LoVo (cell line): Measurements from ENCODE around the gene TMEM14A.
"Not testable (repeated sequence)": the region's sequence is repeated elsewhere in the genome, so short reads cannot be mapped to it uniquely, and the experiment has no call there.

Experiments
- DNase-seq: peaks from one replicate; pipeline ENCODE4 v3.0.0-alpha.2; 2016; ENCODE audit warnings: low spot score

Gene TMEM14A

GRCh38 chr6:52670502-52671409, at the start of gene TMEM14A:
TSS of gene TMEM14A (plus strand) at chr6:52671113. CDS start at chr6:52677103, 5,990 bp downstream.
- DNase-seq: peak; percentile 97

- no peak for DNase-seq
Measured at GRCh38 chr6:52621631-52622030, 49.3 kb upstream of the TMEM14A start.

- DNase-seq: no peak
Measured at GRCh38 chr6:52622810-52623209, 48.1 kb upstream of the TMEM14A start.

GRCh38 chr6:52632011-52632410, 38.9 kb upstream of the TMEM14A start:
- no peak for DNase-seq

- DNase-seq: no peak
Measured at GRCh38 chr6:52634211-52634610, 36.7 kb upstream of the TMEM14A start.

GRCh38 chr6:52635049-52635577, 35.8 kb upstream of the TMEM14A start:
- DNase-seq: no peak

- DNase-seq: no peak
Measured at GRCh38 chr6:52636830-52637229, 34.1 kb upstream of the TMEM14A start.

GRCh38 chr6:52639493-52639892, 31.4 kb upstream of the TMEM14A start:
- DNase-seq: no peak

- no peak for DNase-seq
Measured at GRCh38 chr6:52640170-52640569, 30.7 kb upstream of the TMEM14A start.

- no peak for DNase-seq
Measured at GRCh38 chr6:52640916-52641315, 30.0 kb upstream of the TMEM14A start.

- DNase-seq: no peak
Measured at GRCh38 chr6:52641388-52641787, 29.5 kb upstream of the TMEM14A start.

GRCh38 chr6:52641826-52642225, 29.1 kb upstream of the TMEM14A start:
- DNase-seq: no peak

- DNase-seq: no peak
Measured at GRCh38 chr6:52642368-52642767, 28.5 kb upstream of the TMEM14A start.

GRCh38 chr6:52643158-52643557, 27.8 kb upstream of the TMEM14A start:
- no peak for DNase-seq

- no peak for DNase-seq
Measured at GRCh38 chr6:52644253-52644652, 26.7 kb upstream of the TMEM14A start.

GRCh38 chr6:52645976-52646375, 24.9 kb upstream of the TMEM14A start:
- no peak for DNase-seq

GRCh38 chr6:52647199-52647598, 23.7 kb upstream of the TMEM14A start:
- DNase-seq: no peak

- no peak for DNase-seq
Measured at GRCh38 chr6:52649536-52650160, 21.3 kb upstream of the TMEM14A start.

- DNase-seq: no peak
Measured at GRCh38 chr6:52650941-52651340, 20.0 kb upstream of the TMEM14A start.

- no peak for DNase-seq
Measured at GRCh38 chr6:52653151-52653550, 17.8 kb upstream of the TMEM14A start.

GRCh38 chr6:52654007-52654406, 16.9 kb upstream of the TMEM14A start:
- DNase-seq: no peak

GRCh38 chr6:52654592-52654991, 16.3 kb upstream of the TMEM14A start:
- no peak for DNase-seq

GRCh38 chr6:52655941-52656340, 15.0 kb upstream of the TMEM14A start:
- DNase-seq: not testable (repeated sequence)
